Stimulated activated CD4-positive, alpha-beta T cell treated with anti-CD3 and anti-CD28 coated beads, Interleukin-1b, Interleukin-23, amount 100 ng/mL, for 1 hour (primary cell): ENCODE measurements around the gene AFAP1.
A peak's percentile ranks its signal among the peaks of the same experiment; 100 is the strongest.

Experiments
- DNase-seq, 2 donors: peaks; one replicate each; pipeline ENCODE4 v3.0.0-alpha.2; 2020; ENCODE audit warnings: low read depth in 2 of 2

The AFAP1 gene

GRCh38 chr4:7865533-7865932, 74.1 kb downstream of the AFAP1 start:
- DNase-seq: no peak

GRCh38 chr4:7864685-7865084, 75.0 kb downstream of the AFAP1 start:
- no peak for DNase-seq

GRCh38 chr4:7863911-7864681, 75.6 kb downstream of the AFAP1 start:
- DNase-seq: no peak

- DNase-seq: no peak
Measured at GRCh38 chr4:7862561-7863192, 77.0 kb downstream of the AFAP1 start.

- no peak for DNase-seq
Measured at GRCh38 chr4:7861440-7861881, 78.2 kb downstream of the AFAP1 start.

GRCh38 chr4:7860600-7861163, 79.0 kb downstream of the AFAP1 start:
- no peak for DNase-seq

- no peak for DNase-seq
Measured at GRCh38 chr4:7859326-7859725, 80.3 kb downstream of the AFAP1 start.

- DNase-seq: no peak
Measured at GRCh38 chr4:7858498-7858897, 81.2 kb downstream of the AFAP1 start.

GRCh38 chr4:7857993-7858392, 81.7 kb downstream of the AFAP1 start:
- no peak for DNase-seq

- DNase-seq: no peak
Measured at GRCh38 chr4:7857238-7857701, 82.4 kb downstream of the AFAP1 start.

- DNase-seq: no peak
Measured at GRCh38 chr4:7855731-7856130, 83.9 kb downstream of the AFAP1 start.

GRCh38 chr4:7854697-7855370, 84.8 kb downstream of the AFAP1 start:
- peak in 1 of 2 donors; percentile 50 for DNase-seq

GRCh38 chr4:7854216-7854615, 85.4 kb downstream of the AFAP1 start:
- DNase-seq: no peak

GRCh38 chr4:7853271-7853670, 86.4 kb downstream of the AFAP1 start:
- no peak for DNase-seq

GRCh38 chr4:7852568-7853185, 87.0 kb downstream of the AFAP1 start:
- DNase-seq: no peak

GRCh38 chr4:7850489-7850888, 89.2 kb downstream of the AFAP1 start:
- no peak for DNase-seq

- DNase-seq: no peak
Measured at GRCh38 chr4:7847206-7847605, 92.5 kb downstream of the AFAP1 start.

- no peak for DNase-seq
Measured at GRCh38 chr4:7845493-7846128, 94.0 kb downstream of the AFAP1 start.

- no peak for DNase-seq
Measured at GRCh38 chr4:7844594-7844991, 95.1 kb downstream of the AFAP1 start.

- peak; percentile 47 to 51 for DNase-seq
Measured at GRCh38 chr4:7843831-7844593, 95.6 kb downstream of the AFAP1 start.
